Uterus (tissue), 4 donors: Measurements from ENCODE around the gene FBRSL1. TPM values are rescaled to one million over a fixed set of nuclear protein-coding genes. Genes with fewer than 3 reads are reported as not detected.

Experiments
- DNase-seq, 2 donors: peaks; one replicate each; pipeline ENCODE4 v3.0.0-alpha.2; 2019 to 2020
- H3K27ac ChIP-seq, 2 donors: fragments of 200-600 bp; sonication (generic); 1 replicate in 1 of 2; 2 replicates in 1 of 2; pipeline ENCODE4 v1.5.1; 2016 to 2018
- H3K27me3 ChIP-seq, 2 donors: fragments of 200-600 bp; sonication (generic); one replicate each; pipeline ENCODE4 v1.5.1; 2018 to 2019; ENCODE audit warnings: control low read depth in 1 of 2
- H3K36me3 ChIP-seq, 2 donors: fragments of 200-600 bp; sonication (generic); one replicate each; pipeline ENCODE4 v1.5.1; 2019; ENCODE audit warnings: control low read depth in 1 of 2
- H3K4me1 ChIP-seq, 2 donors: fragments of 200-600 bp; sonication (generic); one replicate each; pipeline ENCODE4 v1.5.1; 2018 to 2019; ENCODE audit warnings: control low read depth in 1 of 2
- H3K4me3 ChIP-seq, 2 donors: fragments of 200-600 bp; sonication (generic); 1 replicate in 1 of 2; 2 replicates in 1 of 2; pipeline ENCODE4 v1.5.1; 2018 to 2019; ENCODE audit warnings: mild to moderate bottlenecking in 1 of 2
- H3K9me3 ChIP-seq, 2 donors: fragments of 200-600 bp; sonication (generic); one replicate each; pipeline ENCODE4 v1.5.1; 2019; ENCODE audit warnings: control low read depth in 1 of 2
- CTCF ChIP-seq, 4 experiments: fragments of 200-600 bp in 2 of 4; fragments of 450-650 bp in 2 of 4; sonication (generic) in 2 of 4; IDR thresholded peaks; one replicate each; pipeline ENCODE4 v1.5.1; 2016 to 2019; ENCODE audit warnings: antibody characterized with exemption in 4 of 4, mild to moderate bottlenecking in 2 of 4, moderate library complexity in 1 of 4
- POLR2A ChIP-seq, 2 donors: fragments of 450-650 bp; IDR thresholded peaks; one replicate each; pipeline ENCODE4 v1.6.1; 2016; ENCODE audit warnings: antibody characterized with exemption in 2 of 2, mild to moderate bottlenecking in 1 of 2, moderate library complexity in 1 of 2
- intact Hi-C: fragments of 100-400 bp; cut with DNase I; formaldehyde crosslinking; loops from one replicate; pipeline ENCODE4 v1.15.1; 2023; ENCODE audit warnings: low total_unique reads
- total RNA-seq, 4 donors: library from RNA; depleted of rRNA in 3 of 4; stranded (reverse); fragments of >200 nt in 3 of 4; gene quantifications; one replicate each; pipeline versions ENCODE4 v1.1.0 to v1.2.4, GENCODE V29; 2014 to 2023
- donor health status: DM: yes; HTN: yes; CAD: no.

FBRSL1 gene
- total RNA-seq, 4 donors from 2014 or later: 2.9 to 59.1 (median 31.8) TPM

DNA sequence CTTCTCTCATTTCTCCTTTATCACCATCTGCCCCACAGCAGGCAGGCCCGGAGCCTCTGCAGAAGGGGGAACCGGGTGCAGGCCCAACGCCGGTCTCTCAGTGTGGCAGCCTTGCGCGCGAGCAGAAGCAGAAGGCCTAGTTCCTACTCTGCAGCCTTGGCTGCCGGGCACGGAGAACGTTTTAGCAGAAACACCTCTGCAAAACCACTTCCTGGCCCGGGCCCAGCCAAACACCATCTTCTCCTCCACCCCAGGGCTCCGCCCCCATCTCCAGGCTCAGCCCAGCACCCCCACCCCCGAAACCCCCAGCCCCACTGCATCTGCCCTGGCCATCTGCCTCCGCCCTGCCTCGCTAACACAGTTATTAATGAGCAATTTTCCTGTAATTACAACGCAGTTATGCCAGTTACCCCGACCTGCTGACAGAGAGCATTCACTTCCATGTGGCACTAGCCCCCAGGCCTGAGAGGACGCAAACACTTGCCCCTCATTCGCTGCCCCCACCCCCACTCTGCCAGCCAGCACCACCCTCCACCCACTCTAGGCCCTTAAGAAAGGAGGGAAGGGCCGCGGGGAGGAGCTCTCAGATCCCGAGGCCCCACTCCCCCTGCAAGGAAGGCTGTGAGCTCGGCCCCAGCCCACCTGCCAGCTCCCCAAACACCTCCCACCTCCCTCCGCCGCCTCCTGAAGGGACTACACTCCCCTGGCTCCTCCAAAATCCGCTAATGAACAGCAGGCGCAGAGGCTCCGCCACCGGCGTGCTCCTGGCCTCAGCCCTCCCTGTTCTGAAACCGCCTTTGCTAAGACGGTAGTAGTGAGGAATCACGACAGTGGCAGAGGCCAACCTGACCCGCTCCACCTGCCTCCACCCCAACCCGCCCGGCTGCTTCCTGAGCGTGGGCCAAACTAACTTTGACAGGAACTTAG is 44.7 kb upstream of the FBRSL1 start:
- H3K27ac ChIP-seq: peak overlapping the region in 1 of 2 donors; percentile 57
- no peak for DNase-seq
- no peaks in the 10 kb centered on the region for H3K36me3 ChIP-seq
- intact Hi-C loops: no loop called here
- TF ChIP-seq POLR2A (IDR thresholded peaks at IDR 0.05): no peak
- no peak for TF ChIP-seq CTCF (IDR thresholded peaks at IDR 0.05)
- H3K4me3 ChIP-seq: peak overlapping the region; percentile 29 to 38
- H3K4me1 ChIP-seq: no peaks in the 10 kb centered on the region
- no peaks in the 10 kb centered on the region for H3K27me3 ChIP-seq
- H3K9me3 ChIP-seq: no peaks in the 10 kb centered on the region

- TF ChIP-seq POLR2A (IDR thresholded peaks at IDR 0.05) (no peak), CTCF (IDR thresholded peaks at IDR 0.05) (no peak)
- peak overlapping the region; percentile 29 to 38 for H3K4me3 ChIP-seq
- intact Hi-C loops: no loop called here
Measured at GRCh38 chr12:132445884-132446632, 43.9 kb upstream of the FBRSL1 start.

GRCh38 chr12:132446633-132447326 is 43.2 kb upstream of the FBRSL1 start:
- intact Hi-C loops: no loop called here
- H3K27ac ChIP-seq: no peak overlapping the region
- no peaks in the 10 kb centered on the region for H3K36me3 ChIP-seq
- no peaks in the 10 kb centered on the region for H3K9me3 ChIP-seq
- H3K27me3 ChIP-seq: peaks cover 0 to 6% of the 10 kb centered on the region in 2 donors
- H3K4me1 ChIP-seq: no peaks in the 10 kb centered on the region
- DNase-seq: no peak
- H3K4me3 ChIP-seq: no peak overlapping the region
- TF ChIP-seq CTCF (IDR thresholded peaks at IDR 0.05) (no peak), POLR2A (IDR thresholded peaks at IDR 0.05) (no peak)

More at GRCh38 chr12:132445884-132446632, 43.9 kb upstream of the FBRSL1 start:
- no peaks in the 10 kb centered on the region for H3K9me3 ChIP-seq
- peak overlapping the region in 1 of 2 donors; percentile 57 for H3K27ac ChIP-seq
- H3K27me3 ChIP-seq: peaks cover 0 to 6% of the 10 kb centered on the region in 2 donors
- peak; percentile 26 to 40 for DNase-seq
- H3K36me3 ChIP-seq: no peaks in the 10 kb centered on the region
- H3K4me1 ChIP-seq: no peaks in the 10 kb centered on the region

DNA sequence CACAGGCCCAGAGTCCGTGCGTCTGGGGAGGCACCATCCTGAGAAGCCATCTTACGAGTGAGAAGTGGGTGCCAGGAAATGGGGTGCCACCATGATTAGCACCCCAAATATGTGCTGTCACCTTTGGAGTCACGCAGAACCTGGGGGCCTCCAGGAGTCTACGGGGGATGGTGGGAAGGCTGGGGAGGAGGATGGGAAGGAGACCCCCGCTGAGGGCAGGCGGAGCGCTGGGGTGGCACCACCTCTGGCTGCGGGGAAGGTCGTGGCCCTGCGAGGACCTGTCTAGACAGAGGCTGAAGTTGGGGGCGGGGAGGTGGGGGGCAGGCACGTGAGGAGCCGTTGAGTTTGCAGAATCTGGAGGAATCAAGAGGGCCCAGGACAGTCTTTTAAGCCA is 42.6 kb upstream of the FBRSL1 start:
- intact Hi-C loops: no loop called here
- Histone ChIP-seq H3K9me3 (no peaks in the 10 kb centered on the region), H3K4me1 (no peaks in the 10 kb centered on the region), H3K27me3 (peaks cover 0 to 6% of the 10 kb centered on the region in 2 donors), H3K36me3 (no peaks in the 10 kb centered on the region), H3K27ac (no peak overlapping the region), H3K4me3 (no peak overlapping the region)
- DNase-seq: no peak
- no peak for TF ChIP-seq CTCF (IDR thresholded peaks at IDR 0.05)
- TF ChIP-seq POLR2A (IDR thresholded peaks at IDR 0.05): no peak
